DOHH2 (cell line): ENCODE results near the gene PCDHB12.
"Not testable (repeated sequence)": the region's sequence is repeated elsewhere in the genome, so short reads cannot be mapped to it uniquely, and the experiment has no call there.

Experiments
- H3F3A ChIP-seq: fragments of 200-600 bp; sonication (generic), shearing (Covaris generic); 2 replicates; pipeline ENCODE4 v1.6.0; 2016; ENCODE audit warnings: antibody characterized with exemption, mild to moderate bottlenecking; ENCODE audit not compliant: control insufficient read depth, insufficient read depth
- H3K27ac ChIP-seq: fragments of 200-600 bp; sonication (generic); 2 replicates; pipeline ENCODE4 v1.5.1; 2014; ENCODE audit warnings: low read depth, mild to moderate bottlenecking, low read length, moderate library complexity
- H3K27me3 ChIP-seq: fragments of 200-600 bp; sonication (generic); 2 replicates; pipeline ENCODE4 v1.6.1; 2014; ENCODE audit warnings: mild to moderate bottlenecking, low read length, mixed read lengths; ENCODE audit not compliant: control insufficient read depth
- H3K36me3 ChIP-seq: fragments of 200-600 bp; sonication (generic); 2 replicates; pipeline ENCODE4 v1.6.1; 2014; ENCODE audit warnings: mild to moderate bottlenecking, low read length, moderate library complexity, mixed read lengths; ENCODE audit not compliant: control insufficient read depth
- H3K4me1 ChIP-seq: fragments of 200-600 bp; sonication (generic); 2 replicates; pipeline ENCODE4 v1.6.1; 2014; ENCODE audit warnings: mild to moderate bottlenecking, low read length, mixed read lengths; ENCODE audit not compliant: control insufficient read depth
- H3K4me2 ChIP-seq: fragments of 200-600 bp; sonication (generic); 2 replicates; pipeline ENCODE4 v1.6.0; 2014; ENCODE audit warnings: mild to moderate bottlenecking, low read length, moderate library complexity
- H3K4me3 ChIP-seq: fragments of 200-600 bp; sonication (generic); 2 replicates; pipeline ENCODE4 v1.5.1; 2014; ENCODE audit warnings: mild to moderate bottlenecking, low read length, mixed read lengths
- H3K79me2 ChIP-seq: fragments of 200-600 bp; sonication (generic); 2 replicates; pipeline ENCODE4 v1.6.1; 2014; ENCODE audit warnings: mild to moderate bottlenecking, low read length, mixed read lengths; ENCODE audit not compliant: control insufficient read depth
- H3K9me2 ChIP-seq: fragments of 200-600 bp; sonication (generic); replicated peaks from 2 replicates; pipeline ENCODE4 v1.6.1; 2014; ENCODE audit warnings: mild to moderate bottlenecking, low read length, mixed read lengths; ENCODE audit not compliant: control insufficient read depth
- H3K9me3 ChIP-seq: fragments of 200-600 bp; sonication (generic); 2 replicates; pipeline ENCODE4 v1.6.1; 2014; ENCODE audit warnings: antibody characterized with exemption, low read length, mixed read lengths; ENCODE audit not compliant: control insufficient read depth, insufficient read depth
- H4K20me1 ChIP-seq: fragments of 200-600 bp; sonication (generic); 2 replicates; pipeline ENCODE4 v1.6.0; 2014; ENCODE audit warnings: low read depth, mild to moderate bottlenecking, antibody characterized with exemption, low read length, moderate library complexity; ENCODE audit not compliant: control insufficient read depth, insufficient read depth
- EZH2phosphoT487 ChIP-seq: fragments of 200-600 bp; sonication (generic); IDR thresholded peaks from 2 replicates; pipeline ENCODE4 v1.6.1; 2017; ENCODE audit warnings: borderline replicate concordance, mild to moderate bottlenecking, antibody characterized with exemption, low read length, moderate library complexity, mixed read lengths
- TF ChIP-seq, protein P1 (sequence below): fragments of 200-600 bp; sonication (generic); IDR thresholded peaks from one replicate; pipeline ENCODE4 v1.5.1; 2014; ENCODE audit warnings: antibody characterized with exemption, mild to moderate bottlenecking, low read depth, low read length; ENCODE audit not compliant: poor library complexity, severe bottlenecking

The PCDHB12 gene

GRCh38 chr5:141186897-141187512 is 21.5 kb upstream of the PCDHB12 start, which contains the start of gene PCDHB9:
Gene PCDHB9, plus strand, starts transcription at chr5:141187161. Its CDS starts 158 bp downstream, at chr5:141187319.
- Histone ChIP-seq H3K27me3 (no peaks in the 10 kb centered on the region), H3K79me2 (no peaks in the 10 kb centered on the region), H3K9me3 (no peaks in the 10 kb centered on the region), H3K4me3 (peak within 1 kb of the TSS; percentile 54), H3K9me2 (no peaks in the 10 kb centered on the region), H3K27ac (no peak within 1 kb of the TSS), H3F3A (no peaks in the 10 kb centered on the region), H3K4me2 (peak within 1 kb of the TSS; percentile 62), H3K4me1 (0 out of 2 replicates have a peak, but pooled peaks cover 3% of the 10 kb centered on the region), H3K36me3 (no peaks in the 10 kb centered on the region), H4K20me1 (no peaks in the 10 kb centered on the region)
- TF ChIP-seq, protein P1, sequence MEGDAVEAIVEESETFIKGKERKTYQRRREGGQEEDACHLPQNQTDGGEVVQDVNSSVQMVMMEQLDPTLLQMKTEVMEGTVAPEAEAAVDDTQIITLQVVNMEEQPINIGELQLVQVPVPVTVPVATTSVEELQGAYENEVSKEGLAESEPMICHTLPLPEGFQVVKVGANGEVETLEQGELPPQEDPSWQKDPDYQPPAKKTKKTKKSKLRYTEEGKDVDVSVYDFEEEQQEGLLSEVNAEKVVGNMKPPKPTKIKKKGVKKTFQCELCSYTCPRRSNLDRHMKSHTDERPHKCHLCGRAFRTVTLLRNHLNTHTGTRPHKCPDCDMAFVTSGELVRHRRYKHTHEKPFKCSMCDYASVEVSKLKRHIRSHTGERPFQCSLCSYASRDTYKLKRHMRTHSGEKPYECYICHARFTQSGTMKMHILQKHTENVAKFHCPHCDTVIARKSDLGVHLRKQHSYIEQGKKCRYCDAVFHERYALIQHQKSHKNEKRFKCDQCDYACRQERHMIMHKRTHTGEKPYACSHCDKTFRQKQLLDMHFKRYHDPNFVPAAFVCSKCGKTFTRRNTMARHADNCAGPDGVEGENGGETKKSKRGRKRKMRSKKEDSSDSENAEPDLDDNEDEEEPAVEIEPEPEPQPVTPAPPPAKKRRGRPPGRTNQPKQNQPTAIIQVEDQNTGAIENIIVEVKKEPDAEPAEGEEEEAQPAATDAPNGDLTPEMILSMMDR = peak; percentile 94
- no peak for TF ChIP-seq EZH2phosphoT487

GRCh38 chr5:141188682-141189081 is 19.8 kb upstream of the PCDHB12 start:
- not testable (repeated sequence) for H3K9me3 ChIP-seq, H3F3A ChIP-seq, H3K79me2 ChIP-seq, H3K4me2 ChIP-seq, H3K4me3 ChIP-seq, H3K36me3 ChIP-seq, H3K27me3 ChIP-seq, H3K27ac ChIP-seq, H4K20me1 ChIP-seq, H3K4me1 ChIP-seq, H3K9me2 ChIP-seq

DNA sequence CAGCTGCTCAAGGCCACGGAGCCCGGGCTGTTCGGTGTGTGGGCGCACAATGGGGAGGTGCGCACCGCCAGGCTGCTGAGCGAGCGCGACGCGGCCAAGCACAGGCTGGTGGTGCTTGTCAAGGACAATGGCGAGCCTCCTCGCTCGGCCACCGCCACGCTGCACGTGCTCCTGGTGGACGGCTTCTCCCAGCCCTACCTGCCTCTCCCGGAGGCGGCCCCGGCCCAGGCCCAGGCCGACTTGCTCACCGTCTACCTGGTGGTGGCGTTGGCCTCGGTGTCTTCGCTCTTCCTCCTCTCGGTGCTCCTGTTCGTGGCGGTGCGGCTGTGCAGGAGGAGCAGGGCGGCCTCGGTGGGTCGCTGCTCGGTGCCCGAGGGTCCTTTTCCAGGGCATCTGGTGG is 19.4 kb upstream of the PCDHB12 start:
- not testable (repeated sequence) for H3K4me1 ChIP-seq, H3K27ac ChIP-seq, H3K27me3 ChIP-seq, H4K20me1 ChIP-seq, H3K4me2 ChIP-seq, H3K9me3 ChIP-seq, H3K79me2 ChIP-seq, H3F3A ChIP-seq, H3K36me3 ChIP-seq, H3K9me2 ChIP-seq, H3K4me3 ChIP-seq

GRCh38 chr5:141192110-141192725 is 16.3 kb upstream of the PCDHB12 start, which contains the start of gene PCDHB10:
Gene PCDHB10, plus strand, starts transcription at chr5:141192353. Its CDS starts 200 bp downstream, at chr5:141192553.
- Histone ChIP-seq H3K36me3 (no peaks in the 10 kb centered on the region), H3K79me2 (no peaks in the 10 kb centered on the region), H3F3A (no peaks in the 10 kb centered on the region; the same call in 1 of the 2 replicates), H3K27me3 (no peaks in the 10 kb centered on the region), H3K27ac (no peak within 1 kb of the TSS), H3K9me2 (no peaks in the 10 kb centered on the region), H3K9me3 (no peaks in the 10 kb centered on the region; the same call in 1 of the 2 replicates), H3K4me2 (no peak within 1 kb of the TSS), H4K20me1 (no peaks in the 10 kb centered on the region), H3K4me3 (no peak within 1 kb of the TSS), H3K4me1 (no peaks in the 10 kb centered on the region)
- TF ChIP-seq EZH2phosphoT487 = no peak
- TF ChIP-seq, protein P1 = peak; percentile 89

GRCh38 chr5:141194332-141194731 is 14.2 kb upstream of the PCDHB12 start:
- H4K20me1 ChIP-seq, H3K27me3 ChIP-seq, H3F3A ChIP-seq, H3K4me3 ChIP-seq, H3K4me2 ChIP-seq, H3K4me1 ChIP-seq, H3K79me2 ChIP-seq, H3K9me2 ChIP-seq, H3K36me3 ChIP-seq, H3K9me3 ChIP-seq, H3K27ac ChIP-seq: not testable (repeated sequence)
